CD4-positive, alpha-beta memory T cell (primary cell): ENCODE measurements around the gene NAA40. TPM values are rescaled to one million over a fixed set of nuclear protein-coding genes. Genes with fewer than 3 reads are reported as not detected.
"Not testable (repeated sequence)": the region's sequence is repeated elsewhere in the genome, so short reads cannot be mapped to it uniquely, and the experiment has no call there.

Experiments
- CTCF ChIA-PET: fragments of 350-600 bp; sonication (Branson Sonifier 250); formaldehyde crosslinking; loops from one replicate; lab custom pipeline; 2021; ENCODE audit warnings: inconsistent platforms; ENCODE audit not compliant: partially characterized antibody; lab: Charles Lee
- POLR2A ChIA-PET: fragments of 350-600 bp; sonication (Branson Sonifier 250); formaldehyde crosslinking; loops from one replicate; lab custom pipeline; 2021; ENCODE audit not compliant: partially characterized antibody; lab: Charles Lee
- DNase-seq, 5 donors: peaks; one replicate each; pipeline versions ENCODE4 v3.0.0 to v3.0.0-alpha.2; 2020 to 2022; ENCODE audit warnings: mixed read lengths in 1 of 5
- H3K27ac ChIP-seq: one replicate; pipeline ENCODE4 v1.7.0; 2013; ENCODE audit warnings: low read depth, low read length
- H3K27me3 ChIP-seq: 2 replicates; pipeline ENCODE4 v1.7.0; 2013; ENCODE audit warnings: mild to moderate bottlenecking, low read length, moderate library complexity; ENCODE audit not compliant: insufficient read depth
- H3K36me3 ChIP-seq: 2 replicates; pipeline ENCODE4 v1.7.0; 2013; ENCODE audit warnings: mild to moderate bottlenecking, low read length, moderate library complexity; ENCODE audit not compliant: insufficient read depth
- H3K4me1 ChIP-seq: 2 replicates; pipeline ENCODE4 v1.7.0; 2013; ENCODE audit warnings: mild to moderate bottlenecking, low read length, moderate library complexity; ENCODE audit not compliant: insufficient read depth
- H3K4me3 ChIP-seq, 2 donors: one replicate each; pipeline ENCODE4 v1.7.0; 2013; ENCODE audit warnings: low read length in 2 of 2, mild to moderate bottlenecking in 1 of 2
- H3K9me3 ChIP-seq, 2 donors: one replicate each; pipeline ENCODE4 v1.7.0; 2013; ENCODE audit warnings: low read length in 2 of 2, control low read depth in 1 of 2; ENCODE audit not compliant: control insufficient read depth in 1 of 2
- H3K27ac Mint-ChIP-seq, 7 donors: one replicate each; pipeline ENCODE4 v1.8.0; 2020 to 2021; ENCODE audit warnings: mixed read lengths in 7 of 7, mild to moderate bottlenecking in 6 of 7, inconsistent platforms in 3 of 7, moderate library complexity in 3 of 7
- H3K27me3 Mint-ChIP-seq, 2 donors: one replicate each; pipeline ENCODE4 v1.8.0; 2020 to 2021; ENCODE audit warnings: mixed read lengths in 2 of 2
- H3K36me3 Mint-ChIP-seq, 2 donors: one replicate each; pipeline ENCODE4 v1.8.0; 2020 to 2021; ENCODE audit warnings: mixed read lengths in 2 of 2, inconsistent platforms in 1 of 2, mild to moderate bottlenecking in 1 of 2
- H3K4me1 Mint-ChIP-seq, 4 donors: one replicate each; pipeline ENCODE4 v1.8.0; 2020 to 2021; ENCODE audit warnings: mixed read lengths in 4 of 4, mild to moderate bottlenecking in 1 of 4
- H3K4me3 Mint-ChIP-seq, 8 donors: one replicate each; pipeline ENCODE4 v1.8.0; 2020 to 2021; ENCODE audit warnings: mixed read lengths in 8 of 8, mild to moderate bottlenecking in 7 of 8, moderate library complexity in 6 of 8, inconsistent platforms in 3 of 8
- H3K9me3 Mint-ChIP-seq, 8 donors: one replicate each; pipeline ENCODE4 v1.8.0; 2020 to 2021; ENCODE audit warnings: mixed read lengths in 8 of 8, mild to moderate bottlenecking in 5 of 8, inconsistent platforms in 3 of 8, moderate library complexity in 1 of 8
- intact Hi-C: fragments of 100-400 bp; cut with micrococcal nuclease; formaldehyde crosslinking; loops from one replicate; pipeline ENCODE4 v1.15.1; 2023
- polyA plus RNA-seq, 2 donors: library from polyadenylated mRNA; unstranded; fragments of 300-500 nt; fragmentation: Illumina TruSeq; gene quantifications; one replicate each; pipeline ENCODE4 v1.2.3, GENCODE V29; 2021
- total RNA-seq, 2 experiments: library from RNA; stranded (reverse); gene quantifications; one replicate each; pipeline ENCODE4 v1.2.3, GENCODE V29; 2021

Gene NAA40
- total and polyA plus RNA-seq, 4 experiments from 2014 or later = 6.1 to 24.8 (median 17.1) TPM

- Mint-ChIP-seq H3K4me1 (peaks cover 0 to 7% (median 6%) of the 10 kb centered on the region in 4 donors), H3K36me3 (no peaks in the 10 kb centered on the region), H3K27ac (no peak overlapping the region), H3K27me3 (peaks cover 2 to 3% of the 10 kb centered on the region in 2 donors), H3K9me3 (no peaks in the 10 kb centered on the region), H3K4me3 (no peak overlapping the region)
- Histone ChIP-seq H3K4me1 (peaks cover 7% of the 10 kb centered on the region), H3K27ac (no peak overlapping the region), H3K9me3 (no peaks in the 10 kb centered on the region), H3K36me3 (no peaks in the 10 kb centered on the region), H3K27me3 (no peaks in the 10 kb centered on the region), H3K4me3 (no peak overlapping the region)
- no peak for DNase-seq
- intact Hi-C loops = no loop called here
- ChIA-PET POLR2A (interaction anchor here (1.3 kb wide), 2 partner anchors 8 to 19 kb away, joined by 3 to 4 read pairs; partner anchors contain the start of gene COX8A), CTCF (interaction anchor here (1.1 kb wide), 1 partner anchor 17 kb away, joined by 3 read pairs; no protein-coding TSS in a partner anchor)
Observed at GRCh38 chr11:63966444-63966843, 27.6 kb downstream of the NAA40 start.

DNA sequence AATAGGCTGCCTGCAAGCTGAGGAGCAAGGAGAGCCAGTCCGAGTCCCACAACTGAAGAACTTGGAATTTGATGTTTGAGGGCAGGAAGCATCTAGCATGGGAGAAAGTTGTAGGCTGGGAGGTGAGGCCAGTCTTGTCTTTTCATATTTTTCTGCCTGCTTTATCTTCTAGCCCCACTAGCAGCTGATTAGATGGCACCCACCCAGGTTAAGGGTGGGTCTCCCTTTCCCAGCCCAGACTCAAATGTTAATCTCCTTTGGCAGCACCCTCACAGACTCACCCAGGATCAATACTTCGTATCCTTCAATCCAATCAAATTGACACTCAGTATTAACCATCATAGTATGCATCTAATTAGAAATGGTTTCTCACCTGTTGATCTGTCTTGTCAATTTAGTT is 30.7 kb downstream of the NAA40 start:
- Histone ChIP-seq H3K27me3 (no peaks in the 10 kb centered on the region), H3K4me3 (no peak overlapping the region), H3K36me3 (no peaks in the 10 kb centered on the region), H3K9me3 (no peaks in the 10 kb centered on the region), H3K4me1 (peaks cover 4% of the 10 kb centered on the region), H3K27ac (no peak overlapping the region)
- ChIA-PET CTCF (no interaction called here), POLR2A (no interaction called here)
- Mint-ChIP-seq H3K27me3 (peaks cover 2 to 3% of the 10 kb centered on the region in 2 donors), H3K4me3 (no peak overlapping the region), H3K9me3 (no peaks in the 10 kb centered on the region), H3K27ac (no peak overlapping the region), H3K36me3 (peaks cover 0 to 3% of the 10 kb centered on the region in 2 donors), H3K4me1 (peaks cover 6 to 12% (median 10%) of the 10 kb centered on the region in 4 donors)
- intact Hi-C loops = no loop called here
- DNase-seq = no peak

DNA sequence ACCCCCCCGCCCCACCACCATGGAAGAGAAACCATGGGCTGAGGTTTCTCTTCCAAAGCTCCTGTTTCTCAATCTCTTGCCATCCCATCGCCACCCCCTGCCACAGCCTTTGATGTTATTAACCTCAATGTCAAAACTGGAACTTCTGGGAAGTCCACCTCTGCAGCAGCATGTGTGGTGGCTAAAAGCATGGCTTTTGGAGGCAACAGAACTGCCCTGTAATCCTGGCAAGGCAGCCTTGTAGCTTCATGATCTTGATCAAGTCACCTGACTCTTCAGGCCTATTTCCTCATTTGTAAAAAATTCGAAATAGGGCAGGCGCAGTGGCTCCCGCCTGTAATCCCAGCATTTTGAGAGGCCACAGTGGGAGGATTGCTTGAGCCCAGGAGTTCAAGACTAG is 32.1 kb downstream of the NAA40 start:
- intact Hi-C loops = no loop called here
- ChIA-PET POLR2A (no interaction called here), CTCF (interaction anchor here (1.3 kb wide), 1 partner anchor 25 kb away, joined by 3 read pairs; no protein-coding TSS in a partner anchor)
- Mint-ChIP-seq H3K27me3 (peaks cover 2 to 3% of the 10 kb centered on the region in 2 donors), H3K4me1 (peaks cover 9 to 21% (median 17%) of the 10 kb centered on the region in 4 donors), H3K9me3 (no peaks in the 10 kb centered on the region), H3K36me3 (peaks cover 0 to 9% of the 10 kb centered on the region in 2 donors), H3K4me3 (no peak overlapping the region), H3K27ac (no peak overlapping the region)
- peaks cover 9% of the 10 kb centered on the region for H3K4me1 ChIP-seq
- no peaks in the 10 kb centered on the region for H3K27me3 ChIP-seq
- H3K27ac ChIP-seq = no peak overlapping the region
- no peaks in the 10 kb centered on the region for H3K36me3 ChIP-seq
- no peak for DNase-seq
- H3K9me3 ChIP-seq = no peaks in the 10 kb centered on the region
- no peak overlapping the region for H3K4me3 ChIP-seq

GRCh38 chr11:63973912-63974258 is 35.1 kb downstream of the NAA40 start:
- intact Hi-C loops = loop anchor here (1.0 to 2.0 kb wide), 4 partner anchors 12 to 293 kb away; partner anchors contain the start of genes NAA40, OTUB1 and RTN3
- H3K36me3 ChIP-seq, CTCF ChIA-PET, H3K27me3 ChIP-seq, DNase-seq, H3K9me3 Mint-ChIP-seq, H3K27me3 Mint-ChIP-seq, H3K9me3 ChIP-seq: not testable (repeated sequence)
- peak overlapping the region; percentile 96 to 100 (median 100) for H3K4me3 Mint-ChIP-seq
- Histone ChIP-seq H3K4me1 (peaks cover 20% of the 10 kb centered on the region), H3K4me3 (peak overlapping the region in 1 of 2 donors; percentile 31), H3K27ac (peak overlapping the region; percentile 95)
- H3K36me3 Mint-ChIP-seq = peaks cover 0 to 17% of the 10 kb centered on the region in 2 donors
- POLR2A ChIA-PET = interaction anchor here (0.6 to 3.5 kb wide), 11 partner anchors 8 to 330 kb away, joined by 3 to 51 read pairs (median 4); partner anchors contain the start of genes MARK2, NAA40, OTUB1 and STIP1
- peak overlapping the region; percentile 99 to 100 (median 99) for H3K27ac Mint-ChIP-seq
- peaks cover 17 to 37% (median 30%) of the 10 kb centered on the region in 4 donors for H3K4me1 Mint-ChIP-seq

DNA sequence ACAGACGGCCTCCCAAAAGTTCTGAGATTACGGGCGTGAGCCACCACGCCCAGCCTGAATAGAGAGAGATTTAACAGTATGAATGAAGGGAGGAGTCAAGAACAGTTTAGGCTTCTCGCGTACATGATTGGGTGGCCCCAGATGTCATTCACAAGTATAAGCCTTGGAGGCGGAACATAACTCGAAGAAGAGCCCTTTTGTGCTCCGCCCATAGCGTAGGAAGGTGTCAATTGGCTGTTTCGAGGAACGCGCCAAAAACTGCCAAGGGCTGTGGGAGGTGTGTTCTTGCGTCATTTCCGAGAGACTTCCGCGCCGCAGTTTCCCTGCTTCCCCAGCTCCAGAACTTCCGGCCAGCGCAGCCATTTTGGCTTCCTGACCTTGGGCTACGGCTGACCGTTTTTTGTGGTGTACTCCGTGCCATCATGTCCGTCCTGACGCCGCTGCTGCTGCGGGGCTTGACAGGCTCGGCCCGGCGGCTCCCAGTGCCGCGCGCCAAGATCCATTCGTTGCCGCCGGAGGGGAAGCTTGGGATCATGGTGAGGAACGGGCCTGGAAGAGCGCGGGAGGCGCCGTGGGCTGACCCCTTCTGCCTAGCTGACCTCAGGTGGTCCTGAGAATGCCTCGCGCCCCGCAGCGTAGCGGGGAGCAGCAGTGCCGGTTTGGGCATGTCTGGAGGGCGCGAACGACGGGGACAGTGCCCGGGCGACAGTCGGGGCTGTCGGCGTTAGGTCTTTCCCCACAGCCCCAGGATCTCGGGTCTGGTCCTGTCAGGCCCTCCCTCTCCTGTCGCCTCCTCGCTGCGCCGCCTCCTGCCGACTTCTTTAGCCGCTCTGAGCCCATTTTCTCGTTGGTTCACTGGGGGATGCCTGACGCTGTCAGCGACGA is 35.7 kb downstream of the NAA40 start, which contains the start of gene COX8A:
Gene COX8A (plus strand): TSS at position 362 of the 885 bp plus-strand sequence. CDS start 61 bp downstream, at position 423.
- Histone ChIP-seq H3K27ac (peak within 1 kb of the TSS; percentile 95), H3K27me3 (no peaks in the 10 kb centered on the region), H3K9me3 (no peaks in the 10 kb centered on the region), H3K36me3 (peaks cover 4% of the 10 kb centered on the region), H3K4me3 (peak within 1 kb of the TSS; percentile 90 to 100), H3K4me1 (peaks cover 20% of the 10 kb centered on the region)
- Mint-ChIP-seq H3K36me3 (peaks cover 0 to 17% of the 10 kb centered on the region in 2 donors), H3K27me3 (peaks cover 2% of the 10 kb centered on the region in 2 donors), H3K4me1 (peaks cover 17 to 40% (median 31%) of the 10 kb centered on the region in 4 donors), H3K4me3 (peak within 1 kb of the TSS; percentile 96 to 100 (median 100)), H3K27ac (peak within 1 kb of the TSS; percentile 99 to 100 (median 99)), H3K9me3 (peaks cover 0 to 2% (median 0%) of the 10 kb centered on the region in 8 donors)
- ChIA-PET POLR2A (interaction anchor here (0.5 to 3.5 kb wide), 13 partner anchors 8 to 330 kb away, joined by 3 to 51 read pairs (median 4); partner anchors contain the start of genes MARK2, NAA40, OTUB1 and STIP1), CTCF (no interaction called here)
- peak; percentile 94 to 98 (median 96) for DNase-seq
- intact Hi-C loops = loop anchor here (1.0 to 2.0 kb wide), 4 partner anchors 12 to 293 kb away; partner anchors contain the start of genes NAA40, OTUB1 and RTN3

DNA sequence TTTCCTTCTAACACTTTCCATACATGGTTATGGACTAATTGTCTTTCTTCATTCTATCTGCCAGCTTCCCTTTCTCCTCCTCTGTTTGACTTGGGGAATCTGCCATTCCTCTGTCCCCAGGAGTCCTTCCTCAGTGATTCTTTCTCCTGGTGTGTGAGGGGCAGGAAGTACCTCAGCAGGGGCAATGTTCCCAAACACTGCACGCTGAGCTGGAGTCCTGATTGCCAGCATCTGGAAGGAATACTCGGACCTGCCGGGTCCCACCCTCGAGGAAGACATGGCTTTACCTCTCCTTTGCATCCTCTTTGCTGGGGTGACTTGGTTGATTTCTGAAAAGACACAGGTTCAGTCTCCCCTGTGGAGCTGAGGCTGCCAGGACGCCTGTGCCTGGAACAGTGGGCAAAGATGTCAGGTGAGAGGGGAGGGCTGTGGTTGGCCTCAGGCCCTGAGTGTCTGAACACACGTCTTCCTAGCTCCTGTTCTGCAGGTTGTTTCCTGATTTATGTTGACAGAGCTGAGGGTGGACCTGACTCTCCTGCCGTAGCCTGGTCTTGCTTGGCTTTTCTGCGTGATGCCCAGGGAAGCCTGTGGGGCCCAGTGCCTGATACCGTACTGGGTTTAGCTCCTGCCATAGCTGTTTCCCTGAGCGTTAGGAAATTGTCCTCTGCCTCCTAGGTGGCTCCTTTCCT is 39.9 kb downstream of the NAA40 start:
- peaks cover 0 to 17% of the 10 kb centered on the region in 2 donors for H3K36me3 Mint-ChIP-seq
- peaks cover 4% of the 10 kb centered on the region for H3K36me3 ChIP-seq

More for the DNA sequence above, 39.9 kb downstream of the NAA40 start:
- no peak overlapping the region for H3K27ac ChIP-seq
- peak overlapping the region in 2 of 8 donors; percentile 15 to 40 for H3K4me3 Mint-ChIP-seq
- peaks cover 17 to 36% (median 27%) of the 10 kb centered on the region in 4 donors for H3K4me1 Mint-ChIP-seq
- ChIA-PET POLR2A (no interaction called here), CTCF (no interaction called here)
- H3K27me3 Mint-ChIP-seq = no peaks in the 10 kb centered on the region
- H3K4me3 ChIP-seq = no peak overlapping the region
- H3K27me3 ChIP-seq = no peaks in the 10 kb centered on the region
- H3K9me3 Mint-ChIP-seq = peaks cover 0 to 2% (median 0%) of the 10 kb centered on the region in 8 donors
- H3K4me1 ChIP-seq = peaks cover 20% of the 10 kb centered on the region
- DNase-seq = no peak
- H3K27ac Mint-ChIP-seq = peak overlapping the region in 3 of 7 donors; percentile 52 to 65 (median 64)
- intact Hi-C loops = no loop called here
- H3K9me3 ChIP-seq = no peaks in the 10 kb centered on the region
